ENCODE data around the gene TJP1.
"Not testable (repeated sequence)": the region's sequence is repeated elsewhere in the genome, so short reads cannot be mapped to it uniquely, and the experiment has no call there.

TJP1 gene

DNA sequence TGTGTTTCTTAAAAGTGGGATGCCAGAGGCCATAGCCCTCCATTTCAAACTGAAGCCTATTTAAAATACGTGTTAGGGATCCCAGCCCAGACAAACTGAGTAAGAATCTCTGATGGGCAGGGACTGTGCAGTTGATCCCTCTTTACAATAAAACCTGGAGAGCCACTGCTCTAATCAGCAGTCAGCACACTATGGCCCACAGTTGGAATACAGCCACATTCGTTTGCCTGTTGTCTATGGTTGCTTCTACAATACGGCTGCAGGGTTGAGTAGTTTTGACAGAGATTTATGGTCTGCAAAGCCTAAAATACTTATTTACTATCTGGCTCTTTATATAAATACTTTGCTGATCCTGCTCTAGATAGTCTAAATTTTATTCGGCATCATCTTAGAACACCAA, 32.4 kb downstream of the TJP1 start:
- DNase-seq (ENCODE audit: low read depth), result no peak
- TF ChIP-seq, protein P1, sequence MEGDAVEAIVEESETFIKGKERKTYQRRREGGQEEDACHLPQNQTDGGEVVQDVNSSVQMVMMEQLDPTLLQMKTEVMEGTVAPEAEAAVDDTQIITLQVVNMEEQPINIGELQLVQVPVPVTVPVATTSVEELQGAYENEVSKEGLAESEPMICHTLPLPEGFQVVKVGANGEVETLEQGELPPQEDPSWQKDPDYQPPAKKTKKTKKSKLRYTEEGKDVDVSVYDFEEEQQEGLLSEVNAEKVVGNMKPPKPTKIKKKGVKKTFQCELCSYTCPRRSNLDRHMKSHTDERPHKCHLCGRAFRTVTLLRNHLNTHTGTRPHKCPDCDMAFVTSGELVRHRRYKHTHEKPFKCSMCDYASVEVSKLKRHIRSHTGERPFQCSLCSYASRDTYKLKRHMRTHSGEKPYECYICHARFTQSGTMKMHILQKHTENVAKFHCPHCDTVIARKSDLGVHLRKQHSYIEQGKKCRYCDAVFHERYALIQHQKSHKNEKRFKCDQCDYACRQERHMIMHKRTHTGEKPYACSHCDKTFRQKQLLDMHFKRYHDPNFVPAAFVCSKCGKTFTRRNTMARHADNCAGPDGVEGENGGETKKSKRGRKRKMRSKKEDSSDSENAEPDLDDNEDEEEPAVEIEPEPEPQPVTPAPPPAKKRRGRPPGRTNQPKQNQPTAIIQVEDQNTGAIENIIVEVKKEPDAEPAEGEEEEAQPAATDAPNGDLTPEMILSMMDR (IDR thresholded peaks at IDR 0.05; ENCODE audit: insufficient read depth, low read depth, low read length, missing control alignments), result no peak
- no peak overlapping the region for H3K4me3 ChIP-seq (ENCODE audit: low read depth, low read length)

DNA sequence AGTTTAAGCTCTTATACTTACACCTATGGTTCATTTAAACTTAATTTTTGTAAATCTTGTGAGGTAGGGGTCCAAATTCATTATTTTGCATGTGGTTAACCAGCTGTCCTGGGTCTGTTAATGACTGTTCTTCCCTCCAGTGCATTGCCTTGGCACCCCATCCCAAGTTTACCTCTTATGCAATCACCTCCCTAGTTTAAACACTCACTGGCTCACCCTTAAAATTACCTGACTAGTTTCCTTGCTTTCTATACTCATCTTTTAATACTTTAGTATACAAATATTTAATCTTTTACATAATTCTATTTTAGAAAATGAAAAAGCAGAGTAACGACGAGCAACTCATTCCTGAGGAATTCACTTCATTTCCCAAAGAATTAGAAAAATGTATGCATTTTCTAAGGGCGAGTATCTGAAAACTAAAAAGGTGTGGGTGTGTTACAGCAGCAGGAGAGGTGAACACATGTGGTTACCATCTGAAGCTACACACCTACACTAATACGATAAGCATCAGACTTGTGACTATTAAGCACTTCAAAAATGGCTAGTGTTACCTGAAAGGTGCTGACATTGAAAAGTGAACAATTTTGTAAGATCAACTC, 33.7 kb downstream of the TJP1 start:
- TF ChIP-seq, protein P1 (IDR thresholded peaks at IDR 0.05; ENCODE audit: insufficient read depth, low read depth, low read length, missing control alignments), result no peak
- H3K4me3 ChIP-seq (ENCODE audit: low read depth, low read length), result no peak overlapping the region
- no peak for DNase-seq (ENCODE audit: low read depth)

GRCh38 chr15:29787767-29788166, 34.5 kb downstream of the TJP1 start:
- DNase-seq (ENCODE audit: low read depth), result no peak
- H3K4me3 ChIP-seq (ENCODE audit: low read depth, low read length), result no peak overlapping the region
- TF ChIP-seq, protein P1 (IDR thresholded peaks at IDR 0.05; ENCODE audit: insufficient read depth, low read depth, low read length, missing control alignments), result no peak

DNA sequence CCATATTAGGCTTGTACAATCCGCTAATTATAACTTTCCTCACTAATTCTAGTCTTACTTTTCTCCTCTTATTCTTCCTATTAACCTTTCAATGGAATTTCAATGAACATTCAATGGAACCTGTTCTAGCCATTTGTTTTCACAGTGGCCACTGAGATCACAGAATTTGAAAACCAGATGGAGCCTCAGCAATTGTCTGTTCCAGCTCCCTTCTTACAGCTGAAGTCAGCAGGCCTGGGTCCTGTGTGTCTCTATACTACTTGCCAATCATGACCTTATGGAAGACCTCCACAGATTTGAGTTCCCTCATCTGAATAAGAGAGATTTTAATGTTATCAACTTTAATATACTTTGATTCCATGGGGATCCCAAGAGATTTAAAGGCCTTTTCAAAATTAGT, 36.6 kb downstream of the TJP1 start:
- TF ChIP-seq, protein P1 (IDR thresholded peaks at IDR 0.05; ENCODE audit: insufficient read depth, low read depth, low read length, missing control alignments), result no peak

GRCh38 chr15:29785136-29785535, 37.1 kb downstream of the TJP1 start:
- H3K4me3 ChIP-seq (ENCODE audit: low read depth, low read length), result no peak overlapping the region
- no peak for DNase-seq (ENCODE audit: low read depth)
- TF ChIP-seq, protein P1 (IDR thresholded peaks at IDR 0.05; ENCODE audit: insufficient read depth, low read depth, low read length, missing control alignments), result no peak

More for the DNA sequence above, 36.6 kb downstream of the TJP1 start:
- no peak for DNase-seq (ENCODE audit: low read depth)
- H3K4me3 ChIP-seq (ENCODE audit: low read depth, low read length), result no peak overlapping the region

GRCh38 chr15:29784413-29784812, 37.9 kb downstream of the TJP1 start:
- TF ChIP-seq, protein P1 (IDR thresholded peaks at IDR 0.05; ENCODE audit: insufficient read depth, low read depth, low read length, missing control alignments), result no peak
- no peak for DNase-seq (ENCODE audit: low read depth)
- no peak overlapping the region for H3K4me3 ChIP-seq (ENCODE audit: low read depth, low read length)

DNA sequence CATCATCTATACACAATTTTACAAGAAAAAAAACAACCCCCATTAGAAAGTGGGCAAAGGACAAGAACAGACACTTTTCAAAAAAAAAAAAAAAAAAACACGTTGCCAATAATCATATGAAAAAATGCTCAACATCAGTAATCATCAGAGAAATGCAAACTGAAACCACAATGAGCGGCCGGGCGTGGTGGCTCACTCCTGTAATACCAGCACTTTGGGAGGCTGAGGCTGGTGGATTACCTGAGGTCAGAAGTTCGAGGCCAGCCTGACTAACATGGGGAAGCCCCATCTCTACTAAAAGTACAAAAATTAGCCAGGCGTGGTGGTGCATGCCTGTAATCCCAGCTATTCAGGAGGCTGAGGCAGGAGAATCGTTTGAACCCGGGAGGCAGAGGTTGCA, 39.5 kb downstream of the TJP1 start:
- not testable (repeated sequence) for H3K4me3 ChIP-seq (ENCODE audit: low read depth, low read length); DNase-seq (ENCODE audit: low read depth)

Measured in GM12865 (cell line).